ENCODE results near the gene ZDHHC1. TPM values are rescaled to one million over a fixed set of nuclear protein-coding genes. Genes with fewer than 3 reads are reported as not detected.

Gene ZDHHC1
- total and polyA plus RNA-seq, 3 experiments from 2014 or later: 0.60 to 1.3 (median 1.3) TPM

- H3K4me1 ChIP-seq (ENCODE audit: insufficient read depth, low read length): no peaks in the 10 kb centered on the region
- peak overlapping the region in 1 of 8 donors; percentile 34 for H3K27ac Mint-ChIP-seq
Observed at GRCh38 chr16:67445913-67446907, 29.9 kb upstream of the ZDHHC1 start.

GRCh38 chr16:67445441-67445912 is 29.2 kb upstream of the ZDHHC1 start:
- Histone ChIP-seq H3K36me3 (ENCODE audit: insufficient read depth, low read length) (peaks cover 14% of the 10 kb centered on the region), H3K9me3 (ENCODE audit: low read length) (no peaks in the 10 kb centered on the region), H3K27me3 (ENCODE audit: insufficient read depth, low read length, poor library complexity, severe bottlenecking) (no peaks in the 10 kb centered on the region), H3K27ac (ENCODE audit: low read depth, low read length) (no peak overlapping the region), H3K4me1 (ENCODE audit: insufficient read depth, low read length) (no peaks in the 10 kb centered on the region), H3K4me3 (ENCODE audit: low read length) (no peak overlapping the region)
- DNase-seq: no peak
- peaks cover 5 to 9% (median 7%) of the 10 kb centered on the region in 3 donors for H3K4me1 Mint-ChIP-seq
- H3K4me3 Mint-ChIP-seq: no peak overlapping the region
- POLR2A ChIA-PET: no interaction called here
- no peaks in the 10 kb centered on the region for H3K27me3 Mint-ChIP-seq
- H3K9me3 Mint-ChIP-seq: no peaks in the 10 kb centered on the region
- peak overlapping the region in 1 of 8 donors; percentile 22 for H3K27ac Mint-ChIP-seq
- H3K36me3 Mint-ChIP-seq: peaks cover 0 to 69% (median 6%) of the 10 kb centered on the region in 3 donors
- CTCF ChIA-PET: interaction anchor here (0.8 to 1.3 kb wide), 5 partner anchors 18 to 75 kb away, joined by 3 to 4 read pairs (median 3); no protein-coding TSS in a partner anchor

More at GRCh38 chr16:67445913-67446907, 29.9 kb upstream of the ZDHHC1 start:
- no peaks in the 10 kb centered on the region for H3K27me3 Mint-ChIP-seq
- no peak overlapping the region for H3K4me3 ChIP-seq (ENCODE audit: low read length)
- CTCF ChIA-PET: interaction anchor here (0.8 to 1.3 kb wide), 6 partner anchors 15 to 75 kb away, joined by 3 to 4 read pairs (median 3); no protein-coding TSS in a partner anchor
- POLR2A ChIA-PET: no interaction called here
- H3K4me1 Mint-ChIP-seq: peaks cover 5 to 12% (median 7%) of the 10 kb centered on the region in 3 donors
- H3K36me3 ChIP-seq (ENCODE audit: insufficient read depth, low read length): peaks cover 14% of the 10 kb centered on the region
- no peaks in the 10 kb centered on the region for H3K9me3 Mint-ChIP-seq
- peak overlapping the region in 1 of 7 donors; percentile 80 for H3K4me3 Mint-ChIP-seq
- H3K9me3 ChIP-seq (ENCODE audit: low read length): no peaks in the 10 kb centered on the region
- no peaks in the 10 kb centered on the region for H3K27me3 ChIP-seq (ENCODE audit: insufficient read depth, low read length, poor library complexity, severe bottlenecking)
- H3K27ac ChIP-seq (ENCODE audit: low read depth, low read length): no peak overlapping the region
- no peak for DNase-seq
- H3K36me3 Mint-ChIP-seq: peaks cover 3 to 70% (median 6%) of the 10 kb centered on the region in 3 donors

GRCh38 chr16:67445126-67445426 is 28.8 kb upstream of the ZDHHC1 start:
- Mint-ChIP-seq H3K36me3 (peaks cover 0 to 69% (median 2%) of the 10 kb centered on the region in 3 donors), H3K4me1 (peaks cover 5 to 8% (median 7%) of the 10 kb centered on the region in 3 donors), H3K27me3 (no peaks in the 10 kb centered on the region), H3K27ac (peak overlapping the region in 1 of 8 donors; percentile 22), H3K4me3 (no peak overlapping the region), H3K9me3 (no peaks in the 10 kb centered on the region)
- Histone ChIP-seq H3K4me3 (ENCODE audit: low read length) (no peak overlapping the region), H3K27ac (ENCODE audit: low read depth, low read length) (no peak overlapping the region), H3K4me1 (ENCODE audit: insufficient read depth, low read length) (no peaks in the 10 kb centered on the region), H3K36me3 (ENCODE audit: insufficient read depth, low read length) (peaks cover 14% of the 10 kb centered on the region), H3K27me3 (ENCODE audit: insufficient read depth, low read length, poor library complexity, severe bottlenecking) (no peaks in the 10 kb centered on the region), H3K9me3 (ENCODE audit: low read length) (no peaks in the 10 kb centered on the region)
- ChIA-PET POLR2A (no interaction called here), CTCF (interaction anchor here (0.9 to 1.3 kb wide), 2 partner anchors 17 to 18 kb away, joined by 3 to 4 read pairs; no protein-coding TSS in a partner anchor)
- DNase-seq: no peak

GRCh38 chr16:67444259-67445125 is 28.2 kb upstream of the ZDHHC1 start:
- Histone ChIP-seq H3K27me3 (ENCODE audit: insufficient read depth, low read length, poor library complexity, severe bottlenecking) (no peaks in the 10 kb centered on the region), H3K9me3 (ENCODE audit: low read length) (no peaks in the 10 kb centered on the region), H3K4me3 (ENCODE audit: low read length) (no peak overlapping the region), H3K27ac (ENCODE audit: low read depth, low read length) (no peak overlapping the region), H3K4me1 (ENCODE audit: insufficient read depth, low read length) (no peaks in the 10 kb centered on the region), H3K36me3 (ENCODE audit: insufficient read depth, low read length) (peaks cover 14% of the 10 kb centered on the region)
- H3K4me1 Mint-ChIP-seq: peaks cover 5 to 8% (median 7%) of the 10 kb centered on the region in 3 donors
- H3K4me3 Mint-ChIP-seq: no peak overlapping the region
- H3K27ac Mint-ChIP-seq: peak overlapping the region in 3 of 8 donors; percentile 19 to 22 (median 22)
- peaks cover 0 to 70% (median 2%) of the 10 kb centered on the region in 3 donors for H3K36me3 Mint-ChIP-seq
- CTCF ChIA-PET: interaction anchor here (1.3 kb wide), 1 partner anchor 18 kb away, joined by 3 read pairs; no protein-coding TSS in a partner anchor
- H3K27me3 Mint-ChIP-seq: no peaks in the 10 kb centered on the region
- no peak for DNase-seq
- H3K9me3 Mint-ChIP-seq: no peaks in the 10 kb centered on the region
- POLR2A ChIA-PET: no interaction called here

- Histone ChIP-seq H3K4me1 (ENCODE audit: insufficient read depth, low read length) (no peaks in the 10 kb centered on the region), H3K27ac (ENCODE audit: low read depth, low read length) (no peak overlapping the region), H3K27me3 (ENCODE audit: insufficient read depth, low read length, poor library complexity, severe bottlenecking) (no peaks in the 10 kb centered on the region), H3K4me3 (ENCODE audit: low read length) (no peak overlapping the region), H3K9me3 (ENCODE audit: low read length) (no peaks in the 10 kb centered on the region), H3K36me3 (ENCODE audit: insufficient read depth, low read length) (peaks cover 14% of the 10 kb centered on the region)
- ChIA-PET POLR2A (no interaction called here), CTCF (no interaction called here)
- H3K4me3 Mint-ChIP-seq: no peak overlapping the region
- H3K9me3 Mint-ChIP-seq: no peaks in the 10 kb centered on the region
- peaks cover 3 to 5% (median 4%) of the 10 kb centered on the region in 3 donors for H3K4me1 Mint-ChIP-seq
- DNase-seq: no peak
- H3K27ac Mint-ChIP-seq: no peak overlapping the region
- no peaks in the 10 kb centered on the region for H3K27me3 Mint-ChIP-seq
- H3K36me3 Mint-ChIP-seq: peaks cover 0 to 78% (median 0%) of the 10 kb centered on the region in 3 donors
Observed at GRCh38 chr16:67443265-67443664, 27.0 kb upstream of the ZDHHC1 start.

- Mint-ChIP-seq H3K4me3 (no peak overlapping the region), H3K36me3 (peaks cover 0 to 81% (median 0%) of the 10 kb centered on the region in 3 donors), H3K27ac (no peak overlapping the region), H3K27me3 (no peaks in the 10 kb centered on the region), H3K9me3 (no peaks in the 10 kb centered on the region), H3K4me1 (peaks cover 3 to 5% (median 4%) of the 10 kb centered on the region in 3 donors)
- Histone ChIP-seq H3K27ac (ENCODE audit: low read depth, low read length) (no peak overlapping the region), H3K4me1 (ENCODE audit: insufficient read depth, low read length) (no peaks in the 10 kb centered on the region), H3K36me3 (ENCODE audit: insufficient read depth, low read length) (peaks cover 14% of the 10 kb centered on the region), H3K9me3 (ENCODE audit: low read length) (no peaks in the 10 kb centered on the region), H3K4me3 (ENCODE audit: low read length) (no peak overlapping the region), H3K27me3 (ENCODE audit: insufficient read depth, low read length, poor library complexity, severe bottlenecking) (no peaks in the 10 kb centered on the region)
- ChIA-PET CTCF (interaction anchor here (0.7 kb wide), 1 partner anchor 197 kb away, joined by 3 read pairs; no protein-coding TSS in a partner anchor), POLR2A (no interaction called here)
- no peak for DNase-seq
Observed at GRCh38 chr16:67442581-67443255, 26.4 kb upstream of the ZDHHC1 start.

GRCh38 chr16:67441907-67442306 is 25.6 kb upstream of the ZDHHC1 start:
- no peaks in the 10 kb centered on the region for H3K9me3 ChIP-seq (ENCODE audit: low read length)
- H3K4me1 Mint-ChIP-seq: peaks cover 3 to 5% (median 4%) of the 10 kb centered on the region in 3 donors
- H3K27me3 Mint-ChIP-seq: no peaks in the 10 kb centered on the region
- H3K4me3 ChIP-seq (ENCODE audit: low read length): no peak overlapping the region
- no peaks in the 10 kb centered on the region for H3K4me1 ChIP-seq (ENCODE audit: insufficient read depth, low read length)
- H3K27me3 ChIP-seq (ENCODE audit: insufficient read depth, low read length, poor library complexity, severe bottlenecking): no peaks in the 10 kb centered on the region
- ChIA-PET CTCF (interaction anchor here (0.7 to 0.9 kb wide), 2 partner anchors 24 to 198 kb away, joined by 3 to 5 read pairs; no protein-coding TSS in a partner anchor), POLR2A (no interaction called here)
- no peak overlapping the region for H3K27ac ChIP-seq (ENCODE audit: low read depth, low read length)
- no peaks in the 10 kb centered on the region for H3K9me3 Mint-ChIP-seq
- H3K36me3 ChIP-seq (ENCODE audit: insufficient read depth, low read length): peaks cover 14% of the 10 kb centered on the region
- H3K27ac Mint-ChIP-seq: peak overlapping the region in 2 of 8 donors; percentile 19 to 91
- DNase-seq: no peak
- H3K4me3 Mint-ChIP-seq: peak overlapping the region in 1 of 7 donors; percentile 0
- H3K36me3 Mint-ChIP-seq: peaks cover 0 to 83% (median 0%) of the 10 kb centered on the region in 3 donors
